H1 (cell line): Measurements from ENCODE around the gene HLA-C. TPM values are rescaled to one million over a fixed set of nuclear protein-coding genes. Genes with fewer than 3 reads are reported as not detected.

ENCODE experiments used
- CTCF ChIA-PET: fragments of 300-600 bp; sonication (Branson Sonifier 250); formaldehyde crosslinking; loops from one replicate; lab custom pipeline; 2021; ENCODE audit not compliant: partially characterized antibody; lab: Charles Lee
- POLR2A ChIA-PET: fragments of 300-600 bp; sonication (Branson Sonifier 250); formaldehyde crosslinking; loops from one replicate; lab custom pipeline; 2021; ENCODE audit warnings: inconsistent platforms; ENCODE audit not compliant: partially characterized antibody; lab: Charles Lee
- DNase-seq, 2 experiments: peaks; one replicate each; pipeline versions ENCODE4 v3.0.0 to v3.0.0-alpha.2; 2010 to 2022; ENCODE audit warnings: low spot score in 2 of 2, low read depth in 1 of 2, mixed read lengths in 1 of 2
- FAIRE-seq: peaks from 2 replicates; lab custom pipeline; 2011; peaks lifted over from hg19 to GRCh38; lab: Jason Lieb, UNC
- H2AFZ ChIP-seq: 2 replicates; pipeline ENCODE4 v1.8.1; 2012; ENCODE audit warnings: low read length, inconsistent platforms
- H2AK5ac ChIP-seq: 2 replicates; pipeline ENCODE4 v1.6.1; 2013; ENCODE audit warnings: low read depth, low read length
- H2BK120ac ChIP-seq: replicated peaks from 2 replicates; pipeline ENCODE3; 2013; ENCODE audit warnings: low read depth, low read length, inconsistent platforms
- H2BK12ac ChIP-seq: 2 replicates; pipeline ENCODE4 v1.6.1; 2013; ENCODE audit warnings: low read depth, low read length
- H2BK15ac ChIP-seq: 2 replicates; pipeline ENCODE4 v1.6.1; 2013; ENCODE audit warnings: low read length
- H2BK20ac ChIP-seq: 2 replicates; pipeline ENCODE4 v1.6.1; 2013; ENCODE audit warnings: low read length
- H2BK5ac ChIP-seq: 2 replicates; pipeline ENCODE4 v1.6.1; 2013; ENCODE audit warnings: low read depth, low read length
- H3K14ac ChIP-seq: 2 replicates; pipeline ENCODE4 v1.6.1; 2013; ENCODE audit warnings: inconsistent platforms; ENCODE audit not compliant: insufficient read length
- H3K18ac ChIP-seq: 2 replicates; pipeline ENCODE4 v1.6.1; 2013; ENCODE audit warnings: low read length; ENCODE audit errors: extremely low read depth
- H3K23ac ChIP-seq: 2 replicates; pipeline ENCODE4 v1.6.1; 2013; ENCODE audit warnings: inconsistent platforms; ENCODE audit not compliant: insufficient read length
- H3K23me2 ChIP-seq: 2 replicates; pipeline ENCODE4 v1.6.1; 2013; ENCODE audit warnings: low read depth, low read length
- H3K27ac ChIP-seq: 2 replicates; pipeline ENCODE4 v1.6.1; 2011; ENCODE audit warnings: low read depth, low read length, inconsistent platforms
- H3K27me3 ChIP-seq, 4 experiments: replicated peaks in 1 of 4; 1 replicate in 1 of 4; 2 replicates in 3 of 4; pipeline versions ENCODE4 v1.6.1 to v1.8.1; 2011 to 2013; ENCODE audit warnings: low read length in 3 of 4, mild to moderate bottlenecking in 3 of 4, inconsistent platforms in 2 of 4, mixed read lengths in 2 of 4, moderate library complexity in 1 of 4; ENCODE audit not compliant: control insufficient read depth in 3 of 4, insufficient read depth in 3 of 4; ENCODE audit errors: extremely low read depth in 1 of 4
- H3K36me3 ChIP-seq, 4 experiments: 2 replicates each; pipeline versions ENCODE4 v1.6.1 to v1.8.1; 2011 to 2013; ENCODE audit warnings: mild to moderate bottlenecking in 4 of 4, low read length in 3 of 4, moderate library complexity in 2 of 4, control low read depth in 1 of 4, inconsistent platforms in 1 of 4; ENCODE audit not compliant: insufficient read depth in 4 of 4, control insufficient read depth in 2 of 4
- H3K4ac ChIP-seq: replicated peaks from 2 replicates; pipeline ENCODE3; 2013; ENCODE audit warnings: low read length, low read depth, mixed read lengths, inconsistent platforms; ENCODE audit not compliant: insufficient read length
- H3K4me1 ChIP-seq, 4 experiments: replicated peaks in 1 of 4; 1 replicate in 1 of 4; 2 replicates in 3 of 4; pipeline versions ENCODE4 v1.6.1 to v1.8.1; 2011 to 2013; ENCODE audit warnings: low read length in 3 of 4, inconsistent platforms in 2 of 4, mixed read lengths in 1 of 4; ENCODE audit not compliant: insufficient read depth in 4 of 4, control insufficient read depth in 3 of 4
- H3K4me2 ChIP-seq, 2 experiments: 2 replicates each; pipeline versions ENCODE4 v1.6.1 to v1.8.1; 2011 to 2013; ENCODE audit warnings: low read depth in 2 of 2, low read length in 2 of 2, control low read depth in 1 of 2, inconsistent platforms in 1 of 2, mild to moderate bottlenecking in 1 of 2; ENCODE audit not compliant: insufficient read depth in 1 of 2
- H3K4me3 ChIP-seq, 4 experiments: fragments of 200-600, 300-600 bp in 1 of 4; sonication (generic), shearing (Covaris generic), sonication (Bioruptor Twin) in 1 of 4; 2 replicates each; pipeline versions ENCODE4 v1.5.1 to v1.8.1; 2011 to 2016; ENCODE audit warnings: low read length in 4 of 4, low read depth in 3 of 4, control low read depth in 2 of 4, inconsistent platforms in 2 of 4, mild to moderate bottlenecking in 2 of 4, mixed read lengths in 1 of 4, moderate library complexity in 1 of 4; ENCODE audit not compliant: insufficient read depth in 2 of 4; ENCODE audit errors: extremely low read depth in 1 of 4
- H3K56ac ChIP-seq: replicated peaks from 2 replicates; pipeline ENCODE3; 2013; ENCODE audit warnings: low read depth, mild to moderate bottlenecking, mixed read lengths, low read length, inconsistent platforms; ENCODE audit not compliant: insufficient read length
- H3K79me1 ChIP-seq: 2 replicates; pipeline ENCODE4 v1.6.1; 2013; ENCODE audit warnings: low read depth, low read length, control low read depth
- H3K79me2 ChIP-seq, 2 experiments: 2 replicates each; pipeline versions ENCODE4 v1.6.1 to v1.8.1; 2012 to 2013; ENCODE audit warnings: low read length in 2 of 2, mild to moderate bottlenecking in 2 of 2, inconsistent platforms in 1 of 2; ENCODE audit not compliant: insufficient read depth in 2 of 2, control insufficient read depth in 1 of 2
- H3K9ac ChIP-seq, 4 experiments: replicated peaks in 1 of 4; 1 replicate in 1 of 4; 2 replicates in 3 of 4; pipeline versions ENCODE4 v1.6.1 to v1.8.1; 2011 to 2013; ENCODE audit warnings: low read depth in 3 of 4, low read length in 3 of 4, control low read depth in 2 of 4, mild to moderate bottlenecking in 2 of 4, moderate library complexity in 2 of 4, inconsistent platforms in 1 of 4; ENCODE audit errors: extremely low read depth in 1 of 4
- H3K9me3 ChIP-seq, 2 experiments: 2 replicates each; pipeline versions ENCODE4 v1.6.1 to v1.8.1; 2012 to 2013; ENCODE audit warnings: mild to moderate bottlenecking in 2 of 2, moderate library complexity in 2 of 2, control low read depth in 1 of 2, inconsistent platforms in 1 of 2, low read depth in 1 of 2, low read length in 1 of 2, mixed read lengths in 1 of 2; ENCODE audit not compliant: insufficient read depth in 2 of 2
- H4K20me1 ChIP-seq, 2 experiments: replicated peaks in 1 of 2; 2 replicates each; pipeline versions ENCODE3 to v1.8.1; 2011 to 2013; ENCODE audit warnings: inconsistent platforms in 2 of 2, low read length in 2 of 2, mild to moderate bottlenecking in 1 of 2; ENCODE audit not compliant: insufficient read depth in 2 of 2, control insufficient read depth in 1 of 2
- H4K5ac ChIP-seq: 2 replicates; pipeline ENCODE4 v1.6.1; 2013; ENCODE audit warnings: low read length, low read depth, mixed read lengths, inconsistent platforms; ENCODE audit not compliant: insufficient read length
- H4K8ac ChIP-seq: 2 replicates; pipeline ENCODE4 v1.8.0; 2013; ENCODE audit warnings: mild to moderate bottlenecking, moderate library complexity, low read length, inconsistent platforms; ENCODE audit not compliant: insufficient read depth; ENCODE audit errors: extremely low read depth
- H4K91ac ChIP-seq: replicated peaks from 2 replicates; pipeline ENCODE3; 2013; ENCODE audit warnings: low read length, mixed read lengths, inconsistent platforms; ENCODE audit not compliant: insufficient read length
- BCL11A ChIP-seq, 2 experiments: IDR thresholded peaks; one replicate each; pipeline ENCODE4 v1.6.1; 2011; ENCODE audit warnings: low read depth in 2 of 2, low read length in 2 of 2, mild to moderate bottlenecking in 2 of 2
- CBX5 ChIP-seq: fragments of 300-800, 300-1000 bp; sonication (generic); IDR thresholded peaks from 2 replicates; pipeline ENCODE4 v1.7.1; 2016; ENCODE audit warnings: antibody characterized with exemption, low read length, low read depth
- CHD2 ChIP-seq: IDR thresholded peaks from 2 replicates; pipeline ENCODE4 v1.6.1; 2012; ENCODE audit warnings: low read length, improper control_type of control experiment
- POLR2A ChIP-seq, 2 experiments: IDR thresholded peaks; 1 replicate in 1 of 2; 2 replicates in 1 of 2; pipeline ENCODE4 v1.6.1; 2011; ENCODE audit warnings: low read depth in 2 of 2, low read length in 2 of 2, mild to moderate bottlenecking in 2 of 2; ENCODE audit errors: control extremely low read depth in 1 of 2
- SIN3A ChIP-seq, 2 experiments: IDR thresholded peaks in 1 of 2; conservative IDR thresholded peaks in 1 of 2; 2 replicates each; pipeline ENCODE4 v1.6.1; 2011 to 2012; ENCODE audit warnings: low read length in 2 of 2, improper control_type of control experiment in 1 of 2, low read depth in 1 of 2, mild to moderate bottlenecking in 1 of 2
- SP1 ChIP-seq: IDR thresholded peaks from 2 replicates; pipeline ENCODE4 v1.6.1; 2011; ENCODE audit warnings: low read depth, low read length
- SP2 ChIP-seq: IDR thresholded peaks from 2 replicates; pipeline ENCODE4 v1.6.1; 2012; ENCODE audit warnings: mild to moderate bottlenecking, low read length, inconsistent platforms
- SP4 ChIP-seq: IDR thresholded peaks from 2 replicates; pipeline ENCODE4 v1.6.1; 2012; ENCODE audit warnings: low read length, inconsistent platforms
- SUZ12 ChIP-seq: fragments of 200-600 bp; sonication (generic); IDR thresholded peaks from 2 replicates; pipeline ENCODE4 v1.6.1; 2012; ENCODE audit warnings: mild to moderate bottlenecking, inconsistent platforms, low read length, moderate library complexity, mixed read lengths
- TAF1 ChIP-seq: IDR thresholded peaks from 2 replicates; pipeline ENCODE4 v1.6.1; 2011; ENCODE audit warnings: mild to moderate bottlenecking, low read depth, low read length
- TBP ChIP-seq: IDR thresholded peaks from 2 replicates; pipeline ENCODE4 v1.6.1; 2011; ENCODE audit warnings: low read depth, low read length, improper control_type of control experiment
- WGBS, 2 experiments: shearing (Covaris generic) in 1 of 2; methylation state at CpG; one replicate each; pipeline versions ENCODE4 v1.1.6 to v1.1.7; 2013 to 2015; ENCODE audit warnings: low lambda C conversion rate in 2 of 2, mixed read lengths in 2 of 2, inconsistent platforms in 1 of 2, low coverage in 1 of 2, missing lambda C conversion rate in 1 of 2; ENCODE audit not compliant: insufficient replicate concordance in 2 of 2, insufficient coverage in 1 of 2, insufficient read length in 1 of 2; ENCODE audit errors: extremely low coverage in 1 of 2, missing lambda C conversion rate in 1 of 2; 5-methylcytosine and 5-hydroxymethylcytosine counted together
- polyA plus RNA-seq, 7 experiments: library from polyadenylated mRNA; depleted of rRNA in 3 of 7; stranded (reverse) in 5 of 7; unstranded in 2 of 7; fragments of >200 nt in 5 of 7; fragments of 200-250 nt in 2 of 7; gene quantifications; 1 replicate in 5 of 7; 2 replicates in 1 of 7; 4 replicates in 1 of 7; pipeline versions ENCODE4 v1.2.1 to v1.2.3, GENCODE V29; 2011 to 2013; ENCODE audit warnings: missing spikeins in 2 of 7, mixed read lengths in 2 of 7
- total RNA-seq: library from RNA; stranded (reverse); fragmentation: NEBNext Ultra II Directional; extraction: Animal tissue kit (Norgen Biotek cat#: 25700); gene quantifications from 2 replicates; pipeline ENCODE4 v1.2.1, GENCODE V29; 2021

HLA-C gene
- total and polyA plus RNA-seq, 2 of the 8 experiments (the other 6 are each of a cell fraction or from before 2014, with no cell fraction given), result 245 to 360 TPM

DNA sequence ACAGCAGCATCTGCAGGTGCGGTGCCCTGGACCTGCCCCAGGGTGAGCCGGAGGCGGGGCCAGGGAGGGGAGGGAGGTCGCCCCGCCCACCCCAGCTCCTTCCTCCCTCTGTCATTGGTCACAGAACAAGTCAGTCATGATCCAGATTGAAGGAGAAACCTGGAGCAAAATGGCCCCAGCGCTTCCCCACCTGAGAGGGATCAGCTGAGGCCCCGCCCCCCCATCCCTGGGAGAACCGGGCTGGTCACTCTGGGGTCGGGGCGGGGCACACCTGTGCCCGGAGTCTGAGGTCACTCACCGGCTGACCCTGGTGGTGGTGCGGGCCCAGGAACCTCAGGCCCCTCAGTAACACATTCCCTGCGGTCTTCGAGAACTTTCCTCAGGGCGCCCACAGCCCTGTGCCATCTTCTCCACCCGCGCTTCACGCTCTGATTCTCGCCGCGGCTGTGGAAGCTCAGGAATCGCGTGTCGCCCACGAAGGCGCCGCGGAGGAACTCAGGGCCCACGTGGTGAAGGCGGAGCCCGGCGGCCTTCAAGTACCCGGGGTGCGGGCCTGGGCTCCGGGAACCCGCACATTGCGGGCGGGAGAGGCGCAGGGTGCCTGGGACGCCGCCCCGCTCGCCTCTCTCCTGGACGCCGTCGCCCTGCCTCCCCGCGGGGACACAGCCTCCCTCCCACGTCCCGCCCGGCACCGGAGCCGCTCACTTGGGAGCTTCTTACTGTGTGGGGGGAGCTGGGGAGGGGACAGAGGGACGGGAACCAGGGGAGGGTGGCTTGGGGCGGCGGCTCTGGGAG is 36.4 kb upstream of the HLA-C start:
- H3K23me2 ChIP-seq, result peaks cover 8% of the 10 kb centered on the region; the same call in 1 of the 2 replicates
- no peak overlapping the region for H3K9ac ChIP-seq
- H3K36me3 ChIP-seq, result no peaks in the 10 kb centered on the region
- peak; percentile 66 to 84 for DNase-seq
- H3K79me2 ChIP-seq, result no peaks in the 10 kb centered on the region
- no peak overlapping the region for H2BK20ac ChIP-seq
- peak overlapping the region; percentile 64 to 71 for H3K4me2 ChIP-seq
- no peaks in the 10 kb centered on the region for H3K9me3 ChIP-seq
- H2AK5ac ChIP-seq, result no peak overlapping the region
- ChIA-PET POLR2A (interaction anchor here (0.7 to 1.1 kb wide), 6 partner anchors 12 to 169 kb away, joined by 3 to 4 read pairs (median 3); partner anchors contain the start of gene PSORS1C2), CTCF (interaction anchor here (0.7 to 2.9 kb wide), 7 partner anchors 12 to 267 kb away, joined by 3 to 13 read pairs (median 3); no protein-coding TSS in a partner anchor)
- peaks cover 0 to 7% (median 4%) of the 10 kb centered on the region in 4 experiments; a peak in 4 of 7 replicates for H3K27me3 ChIP-seq
- no peak overlapping the region for H4K5ac ChIP-seq
- no peak overlapping the region for H2BK12ac ChIP-seq
- peak overlapping the region; percentile 24; the same call in 1 of the 2 replicates for H3K18ac ChIP-seq
- H3K79me1 ChIP-seq, result no peaks in the 10 kb centered on the region
- H2BK15ac ChIP-seq, result peak overlapping the region; percentile 73; the same call in 1 of the 2 replicates
- peak overlapping the region; percentile 93; the same call in 1 of the 2 replicates for H4K8ac ChIP-seq
- H4K20me1 ChIP-seq, result no peaks in the 10 kb centered on the region
- H2BK5ac ChIP-seq, result no peak overlapping the region
- H3K4me3 ChIP-seq, result peak overlapping the region; percentile 38 to 73 (median 44)
- H4K91ac ChIP-seq, result no peak overlapping the region
- H3K56ac ChIP-seq, result no peak overlapping the region
- no peak overlapping the region for H3K23ac ChIP-seq
- H3K4me1 ChIP-seq, result peaks cover 0 to 2% (median 0%) of the 10 kb centered on the region in 4 experiments; a peak in 3 of 7 replicates
- no peak overlapping the region for H3K4ac ChIP-seq
- no peak overlapping the region for H3K27ac ChIP-seq
- H3K14ac ChIP-seq, result no peak overlapping the region
- peak overlapping the region; percentile 55; the same call in 1 of the 2 replicates for H2AFZ ChIP-seq
- 40% methylated on average over 31 of the region's 57 CpGs; no CpG with 5 or more reads in 1 of the 2 experiments for WGBS, 2 experiments
- no peak for FAIRE-seq
- H2BK120ac ChIP-seq, result no peak overlapping the region
- TF ChIP-seq CBX5 (no peak), SP1 (peak; percentile 89), POLR2A (IDR thresholded peaks at IDR 0.05; ENCODE audit: control extremely low read depth in 1 of 2, low read depth in 2 of 2, low read length in 2 of 2) (0 out of 3 replicates have a peak, but pooled peaks of 1 of the 2 experiments have one; percentile 23), CHD2 (peak; percentile 51; the same call in 1 of the 2 replicates), SUZ12 (no peak), SP4 (peak; percentile 46; the same call in 1 of the 2 replicates), SIN3A (conservative IDR thresholded peaks at IDR 0.05 in 1 of 2, IDR thresholded peaks at IDR 0.05 in 1 of 2; ENCODE audit: low read depth in 1 of 2, low read length in 2 of 2) (no peak; a peak in 1 of 4 replicates), TBP (no peak), TAF1 (0 out of 2 replicates have a peak, but pooled peaks have one; percentile 19), SP2 (peak; percentile 37; the same call in 1 of the 2 replicates), BCL11A (IDR thresholded peaks at IDR 0.05; ENCODE audit: low read depth in 2 of 2, low read length in 2 of 2) (no peak)
